ENCODE measurements around the gene SMIM27. TPM values are rescaled to one million over a fixed set of nuclear protein-coding genes. Genes with fewer than 3 reads are reported as not detected.
"Not testable (repeated sequence)": the region's sequence is repeated elsewhere in the genome, so short reads cannot be mapped to it uniquely, and the experiment has no call there.

The SMIM27 gene
- total RNA-seq, 1 experiment from 2014 or later = 15.7 TPM

DNA sequence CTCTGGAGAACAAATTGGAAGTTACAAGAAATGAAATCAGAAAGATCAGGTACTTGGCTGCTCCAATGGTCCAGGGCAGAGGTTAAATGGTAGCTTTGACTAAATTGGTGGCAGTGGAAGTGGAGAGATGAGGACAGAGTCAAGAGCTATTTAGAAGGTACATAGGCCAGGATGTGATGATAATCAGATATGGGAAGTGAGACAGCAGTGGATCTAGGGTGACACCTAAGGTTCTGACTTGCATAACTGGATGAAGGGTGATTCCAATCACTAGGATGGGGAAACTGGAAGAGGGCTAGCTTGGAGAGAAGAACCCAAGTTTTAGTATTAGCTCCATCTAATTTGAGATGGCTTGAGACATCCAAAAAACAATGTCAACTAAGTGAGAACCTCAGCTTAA lies 44.8 kb downstream of the SMIM27 start:
- Histone ChIP-seq H2AK5ac (ENCODE audit: insufficient read length, low read length) (no peak overlapping the region), H4K20me1 (ENCODE audit: control insufficient read depth, insufficient read depth, insufficient read length) (no peaks in the 10 kb centered on the region), H3K4ac (ENCODE audit: low read depth, low read length) (no peak overlapping the region), H2BK5ac (ENCODE audit: insufficient read length, low read length) (no peak overlapping the region), H3K27me3 (ENCODE audit: insufficient read depth, low read length) (no peaks in the 10 kb centered on the region), H3K79me1 (ENCODE audit: insufficient read depth, low read depth, low read length, poor library complexity, severe bottlenecking) (no peaks in the 10 kb centered on the region), H2BK20ac (ENCODE audit: low read depth, low read length, poor library complexity, severe bottlenecking) (no peak overlapping the region), H2AFZ (ENCODE audit: low read length) (no peak overlapping the region), H3T11ph (ENCODE audit: low read length) (no peak overlapping the region), H3K23ac (ENCODE audit: insufficient read length, low read depth, low read length) (no peak overlapping the region), H3K56ac (ENCODE audit: insufficient read length, low read depth, low read length) (no peak overlapping the region), H3K4me1 (ENCODE audit: insufficient read depth, low read length) (no peaks in the 10 kb centered on the region), H2BK12ac (ENCODE audit: insufficient read length, low read depth, low read length) (no peak overlapping the region), H4K91ac (ENCODE audit: insufficient read length, low read depth, low read length) (no peak overlapping the region), H2BK120ac (ENCODE audit: low read depth, low read length, poor library complexity, severe bottlenecking) (no peak overlapping the region), H3K27ac (ENCODE audit: insufficient read length, low read depth, low read length) (no peak overlapping the region), H3K23me2 (ENCODE audit: insufficient read length, low read depth, low read length, poor library complexity, severe bottlenecking) (no peaks in the 10 kb centered on the region), H2BK15ac (ENCODE audit: low read depth, low read length) (no peak overlapping the region), H3K9me3 (ENCODE audit: control insufficient read depth, low read depth, low read length) (no peaks in the 10 kb centered on the region), H4K5ac (ENCODE audit: insufficient read length, low read depth, low read length) (no peak overlapping the region), H3K79me2 (ENCODE audit: insufficient read depth, low read length) (no peaks in the 10 kb centered on the region), H3K14ac (ENCODE audit: insufficient read depth, low read length) (no peak overlapping the region), H4K8ac (replicated peaks; ENCODE audit: insufficient read length, low read depth, low read length) (no peak overlapping the region), H3K18ac (ENCODE audit: insufficient read length, low read depth, low read length) (no peak overlapping the region), H3K9ac (ENCODE audit: extremely low read depth, insufficient read length, low read length) (no peak overlapping the region), H3K4me2 (ENCODE audit: insufficient read depth, insufficient read length, low read length) (no peak overlapping the region)
- Mint-ChIP-seq H3K27ac (no peak overlapping the region), H3K4me3 (no peak overlapping the region), H3K9me3 (peaks cover 0 to 47% of the 10 kb centered on the region in 2 experiments; a peak in 2 of 5 replicates), H3K27me3 (ENCODE audit: low read depth) (peaks cover 6% of the 10 kb centered on the region; the same call in 1 of the 2 replicates), H3K4me1 (no peaks in the 10 kb centered on the region), H3K36me3 (ENCODE audit: insufficient read depth in 1 of 3, low read depth in 3 of 3) (no peaks in the 10 kb centered on the region)
- TF ChIP-seq, protein P1, sequence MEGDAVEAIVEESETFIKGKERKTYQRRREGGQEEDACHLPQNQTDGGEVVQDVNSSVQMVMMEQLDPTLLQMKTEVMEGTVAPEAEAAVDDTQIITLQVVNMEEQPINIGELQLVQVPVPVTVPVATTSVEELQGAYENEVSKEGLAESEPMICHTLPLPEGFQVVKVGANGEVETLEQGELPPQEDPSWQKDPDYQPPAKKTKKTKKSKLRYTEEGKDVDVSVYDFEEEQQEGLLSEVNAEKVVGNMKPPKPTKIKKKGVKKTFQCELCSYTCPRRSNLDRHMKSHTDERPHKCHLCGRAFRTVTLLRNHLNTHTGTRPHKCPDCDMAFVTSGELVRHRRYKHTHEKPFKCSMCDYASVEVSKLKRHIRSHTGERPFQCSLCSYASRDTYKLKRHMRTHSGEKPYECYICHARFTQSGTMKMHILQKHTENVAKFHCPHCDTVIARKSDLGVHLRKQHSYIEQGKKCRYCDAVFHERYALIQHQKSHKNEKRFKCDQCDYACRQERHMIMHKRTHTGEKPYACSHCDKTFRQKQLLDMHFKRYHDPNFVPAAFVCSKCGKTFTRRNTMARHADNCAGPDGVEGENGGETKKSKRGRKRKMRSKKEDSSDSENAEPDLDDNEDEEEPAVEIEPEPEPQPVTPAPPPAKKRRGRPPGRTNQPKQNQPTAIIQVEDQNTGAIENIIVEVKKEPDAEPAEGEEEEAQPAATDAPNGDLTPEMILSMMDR (conservative IDR thresholded peaks at IDR 0.05) = no peak
- no peak for DNase-seq

DNA sequence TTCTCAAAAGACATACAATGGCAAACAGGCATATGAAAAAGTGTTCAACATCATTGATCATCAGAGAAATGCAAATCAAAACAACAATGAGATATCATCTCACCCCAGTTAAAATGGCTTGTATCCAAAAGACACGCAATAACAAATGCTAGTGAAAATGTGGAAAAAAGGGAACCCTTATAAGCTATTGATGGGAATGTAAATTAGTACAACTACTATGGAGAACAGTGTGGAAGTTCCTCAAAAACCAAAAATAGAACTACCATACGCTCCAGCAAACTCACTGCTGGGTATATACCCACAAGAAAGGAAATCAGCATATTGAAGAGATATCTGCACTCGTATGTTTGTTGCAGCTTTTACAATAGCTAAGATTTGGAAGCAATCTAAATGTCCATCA lies 46.9 kb downstream of the SMIM27 start:
- not testable (repeated sequence) for H3K4ac ChIP-seq (ENCODE audit: low read depth, low read length); H2BK120ac ChIP-seq (ENCODE audit: low read depth, low read length, poor library complexity, severe bottlenecking); H4K20me1 ChIP-seq (ENCODE audit: control insufficient read depth, insufficient read depth, insufficient read length); H2BK5ac ChIP-seq (ENCODE audit: insufficient read length, low read length); H2BK15ac ChIP-seq (ENCODE audit: low read depth, low read length); H2AFZ ChIP-seq (ENCODE audit: low read length); H4K5ac ChIP-seq (ENCODE audit: insufficient read length, low read depth, low read length); H3K14ac ChIP-seq (ENCODE audit: insufficient read depth, low read length); H3K79me1 ChIP-seq (ENCODE audit: insufficient read depth, low read depth, low read length, poor library complexity, severe bottlenecking); H3K9me3 ChIP-seq (ENCODE audit: control insufficient read depth, low read depth, low read length); H3K23ac ChIP-seq (ENCODE audit: insufficient read length, low read depth, low read length); H3K27ac Mint-ChIP-seq; H3K36me3 Mint-ChIP-seq (ENCODE audit: insufficient read depth in 1 of 3, low read depth in 3 of 3); H3K79me2 ChIP-seq (ENCODE audit: insufficient read depth, low read length); H3K27me3 Mint-ChIP-seq (ENCODE audit: low read depth); H3K9ac ChIP-seq (ENCODE audit: extremely low read depth, insufficient read length, low read length); H2BK12ac ChIP-seq (ENCODE audit: insufficient read length, low read depth, low read length); DNase-seq; H3T11ph ChIP-seq (ENCODE audit: low read length); H3K4me1 ChIP-seq (ENCODE audit: insufficient read depth, low read length); H3K56ac ChIP-seq (ENCODE audit: insufficient read length, low read depth, low read length); H3K18ac ChIP-seq (ENCODE audit: insufficient read length, low read depth, low read length); H2BK20ac ChIP-seq (ENCODE audit: low read depth, low read length, poor library complexity, severe bottlenecking); H3K27ac ChIP-seq (ENCODE audit: insufficient read length, low read depth, low read length); H2AK5ac ChIP-seq (ENCODE audit: insufficient read length, low read length); H3K4me1 Mint-ChIP-seq; H4K8ac ChIP-seq (replicated peaks; ENCODE audit: insufficient read length, low read depth, low read length); H3K4me3 Mint-ChIP-seq; H3K23me2 ChIP-seq (ENCODE audit: insufficient read length, low read depth, low read length, poor library complexity, severe bottlenecking); H3K27me3 ChIP-seq (ENCODE audit: insufficient read depth, low read length); H3K4me2 ChIP-seq (ENCODE audit: insufficient read depth, insufficient read length, low read length); H4K91ac ChIP-seq (ENCODE audit: insufficient read length, low read depth, low read length)
- H3K9me3 Mint-ChIP-seq = peaks cover 0 to 50% of the 10 kb centered on the region in 2 experiments; a peak in 2 of 5 replicates
- WGBS (ENCODE audit: extremely low coverage, insufficient read length, low lambda C conversion rate) = no CpG with 5 or more reads among the region's 3 CpGs
